Ureter (tissue), 1 donor: Measurements from ENCODE around the gene DSTN. TPM values are rescaled to one million over a fixed set of nuclear protein-coding genes. Genes with fewer than 3 reads are reported as not detected.

Source experiments
- DNase-seq: peaks from one replicate; pipeline ENCODE4 v3.0.0-alpha.2; 2020; ENCODE audit warnings: low spot score
- total RNA-seq: library from RNA; stranded (reverse); gene quantifications from one replicate; pipeline ENCODE4 v1.2.4, GENCODE V29; 2023
- donor health status: DM: yes; HTN: yes; CAD: no.

The DSTN gene
- total RNA-seq = 603 TPM

DNA sequence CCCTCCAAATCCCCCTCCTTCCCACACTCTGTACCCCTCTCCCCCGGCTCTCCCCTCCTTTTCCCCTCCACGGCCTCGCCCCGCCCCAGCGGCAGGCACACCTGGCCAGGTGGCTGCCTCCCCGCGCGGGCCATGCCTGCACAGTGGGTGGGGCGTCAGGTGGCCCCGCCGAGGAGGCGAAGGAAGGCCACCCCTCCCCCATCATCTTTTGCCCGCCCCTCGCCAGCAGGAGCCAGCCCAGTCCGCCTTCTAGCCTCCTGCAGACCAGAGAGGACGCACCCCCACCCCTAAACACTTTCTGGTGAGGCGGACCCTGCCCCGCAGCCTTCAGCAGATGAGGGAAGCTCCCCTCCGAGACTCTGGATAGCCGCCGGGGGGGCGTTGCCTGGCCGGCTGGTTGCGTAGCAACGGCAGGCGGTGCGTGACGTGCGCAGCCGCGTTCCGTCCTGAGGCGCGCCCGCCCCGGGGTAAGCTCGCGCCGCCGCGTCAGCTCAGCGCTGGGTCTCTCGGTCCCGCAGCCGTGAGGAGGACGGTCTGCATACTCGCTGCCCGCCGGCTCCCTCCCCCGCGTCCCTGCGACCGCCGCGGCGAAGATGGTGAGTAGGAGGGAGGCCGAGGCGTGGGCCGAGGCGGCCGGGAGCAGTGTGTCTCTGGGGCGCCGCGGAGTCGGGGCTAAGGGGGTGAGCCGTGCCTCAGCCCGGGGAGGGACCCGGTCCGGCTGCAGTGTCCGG lies at the start of gene DSTN:
DSTN (plus strand) TSS at position 460 of the 731 bp plus-strand sequence; CDS start at position 594, 134 bp downstream.
- peak; percentile 94 for DNase-seq

DNA sequence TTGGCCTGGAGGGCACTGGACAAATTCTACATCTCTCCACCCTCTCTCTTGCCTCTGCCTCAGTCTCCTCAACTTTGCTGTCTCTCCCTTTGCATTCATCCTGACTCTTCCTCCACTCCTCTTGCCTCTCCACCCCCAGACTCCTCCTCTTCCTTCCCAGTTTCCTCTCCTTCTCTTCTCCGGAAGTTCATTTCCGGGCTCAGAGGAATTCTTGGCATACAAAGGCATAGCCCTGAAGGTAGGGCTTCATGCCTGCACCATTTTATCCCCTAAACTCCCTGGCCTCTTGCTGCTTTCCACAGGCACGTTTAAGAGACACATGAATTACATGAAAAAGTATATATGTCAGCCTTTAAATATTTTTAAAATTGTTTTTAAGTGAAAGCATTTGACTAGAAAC lies 49.3 kb upstream of the DSTN start:
- DNase-seq = no peak

DNA sequence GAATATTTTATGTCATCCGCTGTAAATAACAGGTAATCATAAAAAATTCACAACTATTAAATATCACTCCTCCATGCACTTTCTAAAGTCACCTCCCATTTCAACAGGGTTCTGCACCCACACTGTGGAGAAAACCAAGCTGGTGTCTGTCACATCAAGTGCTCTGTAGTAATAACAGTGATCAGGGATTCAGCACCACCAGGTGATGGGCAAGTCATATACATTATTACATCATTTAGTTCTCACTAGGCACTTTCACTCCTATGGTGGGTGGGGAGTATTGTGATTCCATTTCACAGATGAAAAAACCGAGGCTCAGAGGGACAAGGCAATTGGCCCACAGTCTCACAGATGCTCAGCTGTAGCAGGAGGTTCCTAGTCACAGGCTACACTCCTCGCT lies 47.3 kb upstream of the DSTN start:
- DNase-seq = no peak

DNA sequence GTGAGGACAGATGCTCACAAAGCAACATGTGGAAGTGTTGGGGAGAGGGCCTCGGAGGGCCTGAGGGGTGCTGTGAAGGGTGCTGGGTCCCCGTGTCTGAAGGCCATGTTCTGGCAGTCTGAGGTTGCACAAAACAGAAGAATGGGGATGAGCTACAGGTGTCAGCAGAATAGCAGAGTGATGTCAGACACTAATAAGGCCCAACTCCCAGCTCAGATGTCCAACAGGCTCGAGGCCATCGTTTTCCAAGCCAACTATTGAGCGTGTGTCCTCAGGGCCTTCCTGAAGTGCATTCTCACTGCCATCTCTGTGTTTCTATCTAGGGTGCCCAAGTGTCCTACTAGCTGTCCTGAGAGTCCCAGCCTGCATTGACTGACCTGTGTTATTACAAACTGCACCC lies 46.5 kb upstream of the DSTN start:
- DNase-seq = no peak

DNA sequence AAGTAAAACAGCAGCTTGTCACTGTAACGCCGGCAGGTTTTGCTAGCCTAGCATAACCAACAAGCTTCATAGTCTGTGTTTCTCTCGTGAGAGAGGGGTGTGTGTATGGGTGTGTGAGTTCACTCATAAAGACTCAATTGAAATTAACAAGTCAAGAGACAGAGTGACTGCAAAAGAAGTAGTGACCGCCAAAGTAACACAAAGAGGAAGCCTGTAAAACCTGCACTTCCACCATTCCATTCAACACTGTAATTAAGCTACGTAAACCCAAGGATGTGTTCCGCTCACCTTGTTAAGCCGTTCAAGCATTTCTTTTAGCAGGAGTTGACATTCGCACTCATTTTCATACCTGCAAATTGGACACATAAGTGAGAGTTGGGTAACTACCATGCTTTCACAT lies 45.3 kb upstream of the DSTN start:
- no peak for DNase-seq

DNA sequence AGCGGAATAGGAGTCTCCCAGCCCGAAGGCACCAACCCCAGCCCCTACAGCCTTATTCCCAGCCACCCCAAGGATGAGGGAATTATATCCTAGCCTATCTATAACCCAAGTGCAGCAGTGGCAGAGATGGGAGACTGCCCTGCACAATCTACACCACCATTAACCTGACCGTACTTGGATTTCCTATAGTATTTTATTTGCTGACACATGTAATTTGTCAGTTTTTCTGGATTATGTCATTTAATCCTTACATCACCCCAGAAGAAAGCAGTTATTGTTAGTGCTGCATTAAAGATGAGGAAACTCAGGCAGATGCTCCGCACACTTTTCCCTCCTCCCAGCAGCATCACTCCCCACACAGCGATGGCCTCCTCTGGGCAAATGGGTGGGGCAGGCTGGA lies 44.7 kb upstream of the DSTN start:
- DNase-seq = no peak

DNA sequence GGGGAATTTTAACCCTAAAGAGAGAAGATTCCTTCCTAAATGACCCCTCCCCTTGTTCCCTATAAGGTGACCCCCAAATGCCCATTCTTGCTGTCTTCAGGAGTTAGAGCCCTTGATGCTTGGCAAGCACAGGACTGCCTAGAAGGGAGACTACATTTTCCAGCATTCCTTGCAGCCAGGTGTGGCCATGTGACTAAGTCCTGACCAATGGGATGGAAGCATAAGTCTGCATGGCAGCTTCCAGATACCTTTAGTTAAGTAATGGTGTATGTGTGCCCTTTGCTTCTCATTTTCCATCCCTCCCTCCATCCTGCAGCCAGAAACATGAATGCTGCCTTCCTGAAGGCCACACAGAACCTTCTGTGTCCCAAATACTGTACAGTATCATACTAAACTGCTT lies 44.2 kb upstream of the DSTN start:
- DNase-seq = no peak

DNA sequence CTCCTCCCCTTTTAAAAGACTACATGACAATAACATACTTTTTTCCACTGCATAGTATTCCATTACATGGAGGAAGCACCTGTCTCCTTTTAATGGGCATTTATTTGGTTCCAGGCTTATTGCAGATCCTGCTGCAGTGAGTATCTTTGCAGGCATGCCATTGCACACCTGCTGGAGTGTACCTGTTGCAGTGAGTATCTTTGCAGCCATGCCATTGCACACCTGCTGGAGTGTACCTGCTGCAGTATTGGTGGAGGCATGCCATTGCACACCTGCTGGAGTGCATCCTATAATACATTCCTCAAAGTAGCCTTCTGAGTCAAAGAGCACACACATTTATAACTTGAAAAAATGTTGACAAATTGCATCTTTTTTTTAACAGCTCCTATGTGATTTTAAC lies 40.3 kb upstream of the DSTN start:
- no peak for DNase-seq

DNA sequence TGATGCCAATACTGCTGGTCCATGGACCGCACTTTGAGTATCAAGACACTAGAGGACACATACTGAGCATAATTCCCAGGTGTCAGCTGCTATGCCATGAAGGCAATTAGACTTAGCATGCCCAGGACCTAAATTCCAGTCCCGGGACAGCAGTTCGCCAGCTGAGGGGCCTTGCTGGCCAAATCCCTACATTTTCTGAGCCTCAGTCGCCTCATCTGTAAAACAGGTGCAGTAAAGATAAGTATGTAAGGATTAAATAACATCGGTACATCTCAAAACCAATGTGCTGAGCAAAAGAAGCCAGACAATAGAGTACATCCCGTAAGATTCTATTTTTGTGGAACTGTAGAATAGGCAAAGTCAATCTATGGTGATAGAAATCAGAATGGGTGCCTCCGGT lies 39.7 kb upstream of the DSTN start:
- no peak for DNase-seq

DNA sequence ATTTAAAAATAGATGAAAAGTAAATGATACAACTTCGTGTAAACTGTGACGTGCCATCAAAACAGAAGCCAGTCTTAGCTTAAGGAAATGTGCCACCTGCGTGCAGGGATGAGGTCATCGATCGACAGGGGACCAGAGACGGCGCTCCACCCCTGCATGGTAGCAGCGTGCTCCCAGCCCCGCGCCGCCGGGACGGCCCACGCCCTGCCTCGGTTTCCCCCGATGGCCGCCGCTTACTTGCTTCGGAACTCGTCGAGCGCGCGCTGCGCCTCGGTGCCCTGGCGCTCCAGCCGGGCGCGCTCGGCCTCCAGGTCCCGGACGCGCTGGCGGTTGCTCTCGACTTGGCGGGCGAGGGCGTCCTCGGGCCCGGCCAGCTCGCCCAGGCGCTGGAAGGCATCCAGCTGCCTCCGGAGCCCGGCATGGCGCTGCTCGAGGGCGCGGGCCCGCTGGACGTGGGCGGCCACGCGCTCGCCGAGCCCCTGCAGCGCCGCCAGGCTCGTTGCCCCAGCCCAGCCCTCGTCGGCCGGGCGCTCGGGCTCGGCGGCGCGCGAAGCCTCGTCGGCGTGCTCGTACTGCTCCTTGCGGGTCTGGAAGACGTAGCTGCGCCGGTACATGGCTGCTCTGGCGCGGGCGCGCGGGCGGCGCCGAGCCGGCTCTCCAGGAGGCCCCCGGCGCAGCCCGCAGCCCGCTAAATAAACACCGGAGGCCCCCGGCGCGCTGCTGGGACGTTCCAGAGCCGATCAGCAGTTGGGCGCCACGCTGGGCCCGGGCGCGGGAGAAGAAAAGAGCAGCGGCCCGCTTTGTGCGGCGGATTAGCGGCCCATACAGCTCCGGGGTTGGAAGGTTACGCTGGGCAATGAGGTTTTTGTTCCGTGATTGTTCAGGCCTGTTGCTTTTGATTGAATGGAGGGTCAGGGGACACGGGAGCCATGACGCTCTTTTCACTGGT lies 38.9 kb upstream of the DSTN start, which contains the start of gene BFSP1:
BFSP1 (minus strand) TSS at position 664 of the 949 bp plus-strand sequence; CDS start at position 614, 50 bp downstream.
- peak; percentile 50 for DNase-seq

DNA sequence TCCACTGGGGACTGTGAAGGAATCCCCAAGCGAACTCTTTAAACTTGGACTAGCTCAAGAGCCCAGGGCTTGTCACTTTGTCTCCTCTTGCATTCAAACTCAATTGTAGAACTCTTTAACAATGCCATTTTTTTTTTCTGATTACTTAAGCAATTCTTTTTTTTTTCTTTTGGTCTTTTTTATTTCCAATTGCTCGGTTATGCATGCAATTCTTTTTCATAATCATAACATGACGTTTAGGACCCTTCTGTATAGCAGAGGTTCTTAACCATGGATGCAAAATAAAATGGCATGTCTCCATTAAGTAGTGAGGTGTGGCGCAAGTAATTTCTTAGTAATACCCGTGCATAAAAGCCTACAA lies 38.2 kb upstream of the DSTN start:
- no peak for DNase-seq

DNA sequence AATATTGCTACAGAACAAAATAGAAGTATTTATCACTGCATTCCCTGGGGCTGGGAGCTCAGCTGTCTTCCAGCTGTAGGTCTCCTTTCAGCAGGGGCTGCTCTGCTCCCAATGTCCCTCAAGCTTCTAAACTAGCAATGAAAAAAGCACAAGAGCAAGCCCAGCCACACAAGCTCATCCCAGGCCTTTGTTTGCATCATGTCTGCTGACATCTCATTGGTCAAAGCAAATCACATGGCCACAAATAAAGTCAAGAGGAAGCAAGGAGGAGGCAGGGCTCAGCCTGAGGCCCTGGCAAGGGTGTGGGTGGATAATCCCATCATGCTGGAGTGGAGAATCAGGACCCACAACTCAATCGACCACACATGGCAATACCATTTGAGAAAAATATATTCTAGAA lies 36.5 kb upstream of the DSTN start:
- DNase-seq = no peak

DNA sequence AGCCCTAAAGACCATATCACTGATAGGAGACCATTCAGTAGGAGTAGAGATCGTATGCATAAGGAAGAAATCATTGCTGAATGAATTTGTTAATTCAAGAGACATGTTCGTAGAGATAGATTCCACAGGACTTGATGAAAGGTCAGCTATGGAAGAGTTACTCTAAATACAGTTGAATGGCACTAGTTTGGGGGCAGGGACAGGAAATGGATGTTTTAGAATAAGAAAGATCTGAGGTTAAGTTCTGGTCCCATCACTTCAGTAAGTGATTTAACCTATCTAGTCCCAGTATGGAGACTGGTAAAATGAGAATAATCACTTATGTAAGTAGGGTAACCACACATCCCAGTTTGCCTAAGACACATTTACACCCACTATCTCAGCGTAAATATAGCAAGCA lies 35.8 kb upstream of the DSTN start:
- no peak for DNase-seq

DNA sequence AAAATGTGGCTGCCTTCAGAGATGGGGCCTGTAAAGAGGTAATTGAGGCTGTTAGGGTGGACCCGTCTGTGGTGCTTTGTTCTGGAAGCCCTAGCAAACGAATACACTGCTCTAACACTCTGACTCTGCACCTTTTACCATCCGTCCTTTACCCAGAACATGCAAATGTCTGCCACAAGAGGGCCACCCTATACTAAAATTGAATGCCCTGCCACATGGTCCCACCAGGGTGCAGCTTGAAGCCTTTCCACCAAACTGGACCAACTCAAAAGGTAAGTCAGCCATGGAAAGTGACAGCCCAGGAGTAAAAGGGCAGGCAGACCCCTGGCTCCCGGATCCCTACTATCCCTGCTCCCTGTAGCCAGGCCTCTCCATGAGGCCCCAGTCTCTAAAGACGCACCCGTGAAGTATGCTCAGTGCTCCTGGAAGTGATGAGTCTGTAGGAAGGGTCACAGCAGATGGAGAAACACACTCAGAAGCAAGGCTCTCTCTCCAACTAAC lies 32.9 kb upstream of the DSTN start:
- DNase-seq = peak; percentile 81

DNA sequence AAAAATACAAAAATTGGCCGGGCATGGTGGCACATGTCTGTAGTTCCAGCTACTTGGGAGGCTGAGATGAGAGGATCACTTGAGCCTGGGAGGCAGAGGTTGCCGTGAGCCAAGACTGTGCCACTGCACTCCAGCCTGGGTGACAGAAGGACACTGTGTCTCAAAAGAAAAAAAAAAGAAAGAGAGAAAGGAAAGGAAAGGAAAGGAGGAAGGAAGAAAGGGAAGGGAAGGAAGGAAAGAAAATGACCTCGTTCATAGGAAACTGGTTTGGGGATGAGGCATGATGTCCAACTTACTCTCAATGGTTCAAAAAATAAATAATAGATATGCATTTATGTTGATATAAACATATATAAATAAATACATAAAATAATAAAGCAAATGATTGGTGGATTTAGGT lies 31.9 kb upstream of the DSTN start:
- DNase-seq = no peak

DNA sequence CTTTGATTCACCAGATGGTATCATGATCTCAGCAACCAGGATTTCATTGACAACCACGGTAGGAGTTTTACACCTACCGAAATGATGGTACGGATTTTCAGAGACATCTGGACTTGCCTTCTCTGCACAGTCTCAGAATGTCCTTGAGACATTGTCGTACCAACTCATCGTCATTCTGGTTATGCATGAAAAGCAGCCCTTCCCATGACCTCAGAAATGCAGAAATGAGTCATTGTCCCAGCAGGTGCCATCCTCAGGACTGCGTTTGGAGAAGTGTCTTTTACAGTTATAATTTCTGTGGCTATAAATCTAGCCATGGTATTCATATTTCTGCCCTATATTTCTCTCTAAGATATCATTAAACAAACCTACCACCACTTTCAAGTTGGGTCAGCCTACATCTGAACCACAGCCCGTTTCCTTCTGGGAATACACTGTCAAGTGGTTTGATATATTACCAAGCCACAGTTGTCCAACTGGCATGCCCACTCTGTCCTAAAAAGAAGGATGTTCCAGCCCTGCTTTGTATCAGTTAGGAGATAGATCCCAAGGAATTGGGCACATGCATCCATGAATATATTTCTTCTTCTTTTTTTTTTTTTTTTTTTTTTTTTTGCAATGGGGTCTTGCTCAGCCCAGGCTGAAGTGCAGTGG lies 31.2 kb upstream of the DSTN start:
- no peak for DNase-seq

DNA sequence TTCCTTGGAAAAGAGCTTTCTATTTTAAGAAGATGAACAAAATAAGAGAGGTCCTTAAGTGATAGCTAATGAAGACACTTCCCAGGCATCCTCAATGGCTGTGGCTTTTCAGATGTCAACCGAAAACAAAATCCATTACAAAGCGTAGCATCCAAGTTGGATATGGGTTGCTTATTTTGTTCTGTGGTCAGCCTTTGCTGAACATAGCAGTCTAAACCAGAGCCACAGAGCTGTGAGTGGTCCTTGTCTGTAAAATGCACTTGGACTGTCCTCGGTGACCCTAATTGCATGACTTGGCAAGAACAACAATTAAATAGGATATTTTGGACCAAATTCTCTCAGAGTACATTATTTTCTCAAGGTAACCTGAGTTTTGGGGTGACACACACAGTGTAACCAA lies 28.3 kb upstream of the DSTN start:
- DNase-seq = no peak

DNA sequence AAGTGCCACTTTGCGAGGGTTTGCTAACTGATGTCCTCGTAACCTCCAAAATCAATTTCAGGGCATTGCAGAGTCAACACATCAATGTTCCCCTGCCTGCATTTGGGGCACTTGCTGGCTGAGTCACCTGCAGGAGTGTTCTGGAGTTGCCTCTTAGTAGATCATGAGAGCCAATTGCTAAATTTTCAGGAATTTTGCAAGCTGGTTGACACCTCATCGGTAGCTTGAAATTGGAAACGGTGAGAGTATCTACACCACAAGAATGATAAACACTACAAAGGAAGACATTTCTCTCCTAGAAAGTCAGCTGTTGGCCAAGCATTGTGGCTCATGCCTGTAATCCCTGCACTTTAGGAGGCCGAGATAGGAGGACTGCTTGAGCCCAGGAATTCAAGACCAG lies 27.9 kb upstream of the DSTN start:
- DNase-seq = no peak

DNA sequence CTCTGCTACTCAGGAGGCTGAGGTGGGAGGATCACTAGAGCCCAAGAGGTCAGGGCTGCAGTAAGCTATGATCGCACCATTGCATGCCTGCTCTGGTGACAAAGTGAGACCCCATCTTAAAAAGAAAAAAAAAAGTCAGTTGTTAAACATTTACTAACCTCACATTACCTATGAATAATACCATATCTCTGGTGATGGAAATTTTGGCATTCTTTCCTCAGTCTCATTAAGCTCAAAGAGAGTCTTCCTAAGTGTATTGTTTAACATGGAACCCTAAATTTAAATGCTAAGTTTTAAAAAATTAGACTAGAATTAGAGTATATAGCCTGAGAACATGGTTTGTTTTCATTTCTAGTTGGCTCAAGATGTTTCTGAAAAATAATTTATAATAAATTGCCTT lies 27.4 kb upstream of the DSTN start:
- no peak for DNase-seq

DNA sequence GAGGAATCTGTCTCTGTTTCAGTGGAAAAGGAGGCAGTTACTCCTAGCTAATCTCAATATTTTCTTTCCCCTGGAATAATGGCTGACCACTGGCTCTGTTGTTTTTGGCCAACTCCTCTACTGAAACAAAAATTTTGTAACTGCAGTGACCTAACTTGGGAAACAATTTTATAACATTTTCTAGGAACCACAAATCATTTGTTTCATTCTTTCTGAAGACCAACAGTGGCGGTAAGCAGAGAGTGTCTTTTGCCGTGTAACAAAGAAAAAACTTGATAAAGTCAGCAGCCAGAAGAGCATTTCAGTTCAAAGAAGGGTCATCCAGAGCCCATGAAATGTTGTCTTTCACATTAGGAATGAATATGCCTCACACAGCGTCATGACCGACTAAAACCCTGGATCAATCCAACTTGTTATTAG lies 26.9 kb upstream of the DSTN start:
- DNase-seq = no peak

DNA sequence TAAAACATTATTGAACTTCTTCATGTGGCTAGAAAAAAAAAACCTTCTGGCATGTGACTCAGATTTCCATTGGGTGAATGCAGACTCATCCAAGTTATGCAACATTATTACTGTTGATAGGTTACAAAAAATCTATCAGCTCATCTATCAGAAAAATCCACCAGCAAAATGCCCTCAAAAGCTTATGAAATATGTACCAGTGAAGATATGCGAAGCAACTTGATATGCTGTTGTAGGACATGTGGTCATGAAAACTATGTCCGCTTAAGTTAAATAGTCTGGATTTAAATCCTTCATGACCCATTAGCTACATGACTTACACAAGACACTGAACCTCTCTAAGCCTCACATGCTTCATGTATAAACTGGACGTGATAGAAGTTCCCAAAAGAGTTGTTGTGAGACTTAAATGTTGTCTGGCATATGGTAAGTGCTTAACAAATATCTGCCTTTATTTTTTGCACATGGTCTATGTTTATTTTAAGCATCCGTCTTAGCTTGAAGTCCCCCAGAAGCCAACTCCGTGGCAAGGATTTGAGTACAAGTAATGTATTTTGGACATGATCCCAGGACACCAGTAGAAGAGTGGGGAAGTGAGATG lies 26.2 kb upstream of the DSTN start:
- DNase-seq = no peak

DNA sequence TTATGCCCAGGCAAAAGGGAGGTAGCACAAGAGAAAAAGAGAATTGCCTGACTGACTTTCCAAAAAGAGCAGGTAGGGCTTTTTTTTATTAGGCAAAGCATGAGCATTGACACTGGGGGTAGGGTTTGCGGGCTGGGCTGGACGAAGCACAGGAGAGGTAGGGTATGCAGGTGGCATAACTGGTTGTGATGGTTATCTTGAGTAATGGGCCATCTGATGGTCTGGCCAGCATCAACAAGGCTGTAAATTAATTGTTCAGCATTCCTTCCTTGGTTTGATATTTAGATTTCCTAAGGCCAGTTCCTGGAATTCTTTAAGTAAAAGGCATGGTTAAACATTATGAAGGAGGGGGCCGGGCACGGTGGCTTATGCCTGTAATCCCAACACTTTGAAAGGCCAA lies 24.7 kb upstream of the DSTN start:
- DNase-seq = no peak
